ENCODE measurements around the gene DHDH. TPM values are rescaled to one million over a fixed set of nuclear protein-coding genes. Genes with fewer than 3 reads are reported as not detected.

The DHDH gene
- total RNA-seq, 1 donor: not detected

DNA sequence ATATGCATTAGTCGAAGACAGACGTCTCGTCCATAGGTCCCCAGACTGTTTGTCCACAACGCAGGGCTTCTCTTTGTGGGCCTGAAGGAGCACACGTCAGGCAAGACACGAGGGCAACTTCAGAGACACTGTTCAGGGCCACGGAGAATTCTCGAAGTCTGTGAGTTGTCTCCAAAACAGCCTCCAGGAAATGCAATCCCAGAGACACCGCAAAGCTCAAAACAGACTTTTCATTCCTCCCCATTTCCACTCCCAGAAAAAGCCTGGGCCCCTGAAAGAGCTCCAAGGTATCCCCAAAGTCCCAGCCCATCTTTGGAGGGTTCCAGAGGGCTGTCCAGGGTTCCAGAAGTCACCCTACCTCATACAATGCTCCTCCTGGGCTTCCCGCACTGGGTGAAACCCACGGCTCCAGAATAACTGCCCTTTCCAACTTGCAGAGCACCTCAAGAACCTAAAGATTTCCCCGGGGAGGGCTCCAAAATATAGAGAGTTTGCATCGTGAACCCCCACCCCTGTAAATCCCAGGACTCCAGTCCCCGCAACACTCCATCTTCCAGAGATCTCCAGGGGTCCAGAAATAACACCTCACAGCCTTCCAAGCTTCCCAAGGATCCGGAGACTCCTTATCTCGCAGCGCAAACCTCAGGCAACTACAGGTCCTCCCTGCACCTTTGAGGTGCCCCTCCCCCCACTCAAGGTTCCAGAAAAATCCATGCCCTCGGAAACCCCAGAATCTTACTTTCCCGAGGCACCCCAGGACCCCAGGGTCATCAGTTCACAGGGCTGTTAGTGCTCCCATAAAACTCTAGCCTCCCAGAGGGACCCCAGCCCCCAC, 30.9 kb downstream of the DHDH start:
- peak; percentile 72 for DNase-seq (ENCODE audit: low read depth)
- peak overlapping the region; percentile 34 for H3K4me3 ChIP-seq (ENCODE audit: low read depth, low read length)
- TF ChIP-seq, protein P1, sequence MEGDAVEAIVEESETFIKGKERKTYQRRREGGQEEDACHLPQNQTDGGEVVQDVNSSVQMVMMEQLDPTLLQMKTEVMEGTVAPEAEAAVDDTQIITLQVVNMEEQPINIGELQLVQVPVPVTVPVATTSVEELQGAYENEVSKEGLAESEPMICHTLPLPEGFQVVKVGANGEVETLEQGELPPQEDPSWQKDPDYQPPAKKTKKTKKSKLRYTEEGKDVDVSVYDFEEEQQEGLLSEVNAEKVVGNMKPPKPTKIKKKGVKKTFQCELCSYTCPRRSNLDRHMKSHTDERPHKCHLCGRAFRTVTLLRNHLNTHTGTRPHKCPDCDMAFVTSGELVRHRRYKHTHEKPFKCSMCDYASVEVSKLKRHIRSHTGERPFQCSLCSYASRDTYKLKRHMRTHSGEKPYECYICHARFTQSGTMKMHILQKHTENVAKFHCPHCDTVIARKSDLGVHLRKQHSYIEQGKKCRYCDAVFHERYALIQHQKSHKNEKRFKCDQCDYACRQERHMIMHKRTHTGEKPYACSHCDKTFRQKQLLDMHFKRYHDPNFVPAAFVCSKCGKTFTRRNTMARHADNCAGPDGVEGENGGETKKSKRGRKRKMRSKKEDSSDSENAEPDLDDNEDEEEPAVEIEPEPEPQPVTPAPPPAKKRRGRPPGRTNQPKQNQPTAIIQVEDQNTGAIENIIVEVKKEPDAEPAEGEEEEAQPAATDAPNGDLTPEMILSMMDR (IDR thresholded peaks at IDR 0.05; ENCODE audit: insufficient read depth, low read depth, low read length): no peak

DNA sequence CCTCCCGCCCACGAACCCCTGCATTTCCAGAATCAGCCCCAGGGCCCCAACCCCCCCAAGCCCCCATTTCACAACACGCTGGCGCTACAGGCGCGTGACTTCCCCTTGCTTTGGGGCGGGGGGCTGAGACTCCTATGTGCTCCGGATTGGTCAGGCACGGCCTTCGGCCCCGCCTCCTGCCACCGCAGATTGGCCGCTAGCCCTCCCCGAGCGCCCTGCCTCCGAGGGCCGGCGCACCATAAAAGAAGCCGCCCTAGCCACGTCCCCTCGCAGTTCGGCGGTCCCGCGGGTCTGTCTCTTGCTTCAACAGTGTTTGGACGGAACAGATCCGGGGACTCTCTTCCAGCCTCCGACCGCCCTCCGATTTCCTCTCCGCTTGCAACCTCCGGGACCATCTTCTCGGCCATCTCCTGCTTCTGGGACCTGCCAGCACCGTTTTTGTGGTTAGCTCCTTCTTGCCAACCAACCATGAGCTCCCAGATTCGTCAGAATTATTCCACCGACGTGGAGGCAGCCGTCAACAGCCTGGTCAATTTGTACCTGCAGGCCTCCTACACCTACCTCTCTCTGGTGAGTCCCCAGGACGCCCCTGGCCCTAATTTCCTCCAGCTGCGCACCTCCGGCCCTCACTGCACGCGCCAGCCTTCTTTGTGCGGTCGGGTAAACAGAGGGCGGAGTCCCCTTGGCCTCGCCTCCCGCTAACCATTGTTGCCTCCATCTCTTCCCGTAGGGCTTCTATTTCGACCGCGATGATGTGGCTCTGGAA, 31.7 kb downstream of the DHDH start, which contains the start of gene FTL:
TSS of gene FTL (plus strand) at position 270 of the 766 bp plus-strand sequence. CDS start at position 469, 199 bp downstream.
- TF ChIP-seq, protein P1 (IDR thresholded peaks at IDR 0.05; ENCODE audit: insufficient read depth, low read depth, low read length): no peak
- DNase-seq (ENCODE audit: low read depth): peak; percentile 98
- H3K4me3 ChIP-seq (ENCODE audit: low read depth, low read length): peak within 1 kb of the TSS; percentile 81

DNA sequence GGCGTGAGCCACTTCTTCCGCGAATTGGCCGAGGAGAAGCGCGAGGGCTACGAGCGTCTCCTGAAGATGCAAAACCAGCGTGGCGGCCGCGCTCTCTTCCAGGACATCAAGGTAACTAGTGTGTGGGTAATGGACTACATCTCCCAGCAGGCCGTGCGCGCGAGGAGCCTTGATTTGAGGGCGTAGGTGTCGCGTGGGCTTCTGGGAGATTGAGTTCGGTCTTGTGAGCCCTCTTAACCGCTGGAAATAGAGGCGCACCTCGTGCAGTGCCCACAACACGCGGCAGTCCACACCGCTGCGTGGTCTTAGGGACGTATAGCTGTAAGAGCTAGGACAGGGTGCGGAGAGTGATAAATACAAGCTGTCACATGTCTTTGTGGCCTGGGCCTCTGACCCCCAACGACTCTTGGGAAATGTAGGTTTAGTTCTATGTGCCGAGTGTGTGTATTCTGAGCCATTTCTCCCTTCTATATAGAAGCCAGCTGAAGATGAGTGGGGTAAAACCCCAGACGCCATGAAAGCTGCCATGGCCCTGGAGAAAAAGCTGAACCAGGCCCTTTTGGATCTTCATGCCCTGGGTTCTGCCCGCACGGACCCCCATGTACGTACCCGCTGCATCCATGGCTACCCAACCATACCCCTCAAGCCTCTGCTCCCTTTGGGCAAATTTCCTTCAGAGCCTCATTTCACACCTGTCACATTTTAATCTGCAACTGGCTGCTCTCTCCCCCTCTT, 32.5 kb downstream of the DHDH start:
- TF ChIP-seq, protein P1 (IDR thresholded peaks at IDR 0.05; ENCODE audit: insufficient read depth, low read depth, low read length): no peak
- H3K4me3 ChIP-seq (ENCODE audit: low read depth, low read length): peak overlapping the region; percentile 81
- peak; percentile 77 for DNase-seq (ENCODE audit: low read depth)

DNA sequence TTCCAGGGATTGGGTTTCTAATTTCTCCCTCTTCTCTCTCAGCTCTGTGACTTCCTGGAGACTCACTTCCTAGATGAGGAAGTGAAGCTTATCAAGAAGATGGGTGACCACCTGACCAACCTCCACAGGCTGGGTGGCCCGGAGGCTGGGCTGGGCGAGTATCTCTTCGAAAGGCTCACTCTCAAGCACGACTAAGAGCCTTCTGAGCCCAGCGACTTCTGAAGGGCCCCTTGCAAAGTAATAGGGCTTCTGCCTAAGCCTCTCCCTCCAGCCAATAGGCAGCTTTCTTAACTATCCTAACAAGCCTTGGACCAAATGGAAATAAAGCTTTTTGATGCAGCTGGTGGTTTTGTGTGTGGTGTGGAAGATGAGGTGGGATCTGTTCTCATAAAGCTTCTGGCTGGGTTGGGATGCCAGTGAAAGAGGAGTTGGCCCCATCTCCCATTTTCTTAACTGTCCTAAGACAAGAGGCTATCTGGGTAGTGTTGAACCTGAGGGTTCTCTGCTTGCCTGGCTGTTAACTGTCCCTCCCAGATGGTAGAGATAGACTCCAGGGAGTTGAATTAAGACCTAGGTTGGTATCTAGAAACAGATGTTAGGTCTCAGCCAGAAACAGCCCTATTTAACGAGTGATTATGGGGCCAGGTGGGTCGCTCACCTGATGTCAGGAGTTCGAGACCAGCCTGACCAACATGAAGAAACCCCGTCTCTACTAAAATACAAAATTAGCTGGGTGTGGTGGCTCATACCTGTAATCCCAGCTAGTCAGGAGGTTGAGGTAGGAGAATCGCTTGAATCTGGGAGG, 33.2 kb downstream of the DHDH start:
- H3K4me3 ChIP-seq (ENCODE audit: low read depth, low read length): peak overlapping the region; percentile 81
- peak; percentile 13 for DNase-seq (ENCODE audit: low read depth)
- TF ChIP-seq, protein P1 (IDR thresholded peaks at IDR 0.05; ENCODE audit: insufficient read depth, low read depth, low read length): no peak

DNA sequence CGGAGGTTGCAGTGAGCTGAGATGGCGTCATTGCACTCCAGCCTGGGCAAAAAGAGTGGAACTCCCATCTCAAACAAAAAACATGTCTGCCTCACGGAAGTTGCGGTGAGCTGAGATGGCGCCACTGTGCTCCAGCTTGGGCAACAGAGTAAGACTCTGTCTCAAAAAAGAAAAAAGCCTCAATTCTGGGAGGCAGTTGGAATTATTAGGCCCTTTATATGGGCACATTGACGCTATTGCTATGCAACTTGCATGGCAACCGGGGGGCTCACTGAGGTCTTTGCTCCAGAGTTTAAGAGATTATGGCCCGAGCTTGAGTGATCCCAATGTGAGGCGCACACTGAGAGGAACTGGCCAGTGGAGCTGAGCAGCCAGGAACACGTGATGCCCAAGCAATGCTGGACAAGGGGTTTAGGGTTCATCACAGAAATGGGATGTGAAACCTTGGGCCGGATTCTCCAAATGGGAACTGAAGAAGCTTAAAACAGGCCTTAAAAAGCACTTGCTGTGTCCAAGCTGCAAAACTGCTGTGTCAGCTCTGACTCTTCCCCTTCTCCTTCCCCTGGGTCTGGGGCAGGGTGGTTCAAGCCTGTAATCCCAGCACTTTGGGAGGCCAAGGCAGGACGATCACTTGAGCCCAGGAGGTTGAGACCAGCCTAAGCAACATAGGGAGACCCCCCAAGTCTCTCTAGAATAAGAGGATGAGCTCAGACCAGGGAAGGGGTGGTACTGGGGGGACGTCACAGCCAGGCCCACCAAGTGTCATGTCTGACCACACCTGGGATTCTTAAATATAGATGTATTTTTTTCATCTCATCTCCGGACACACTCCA, 34.1 kb downstream of the DHDH start:
- peak; percentile 81 for DNase-seq (ENCODE audit: low read depth)
- peak overlapping the region; percentile 81 for H3K4me3 ChIP-seq (ENCODE audit: low read depth, low read length)
- TF ChIP-seq, protein P1 (IDR thresholded peaks at IDR 0.05; ENCODE audit: insufficient read depth, low read depth, low read length): no peak

Measured in fibroblast of villous mesenchyme (primary cell).